Adrenal gland (tissue), 12 donors: ENCODE results near the gene RBBP4. TPM values are rescaled to one million over a fixed set of nuclear protein-coding genes. Genes with fewer than 3 reads are reported as not detected.
A peak's percentile ranks its signal among the peaks of the same experiment; 100 is the strongest.
"Not testable (repeated sequence)": the region's sequence is repeated elsewhere in the genome, so short reads cannot be mapped to it uniquely, and the experiment has no call there.

Experiments
- DNase-seq, 7 donors: peaks; one replicate each; pipeline ENCODE4 v3.0.0-alpha.2; 2019 to 2020
- H3K27ac ChIP-seq, 5 donors: fragments of 200-600 bp; sonication (generic) in 4 of 5; 1 replicate in 3 of 5; 2 replicates in 2 of 5; pipeline versions ENCODE4 v1.5.1 to v1.8.0; 2016 to 2020; ENCODE audit warnings: mild to moderate bottlenecking in 1 of 5
- H3K27me3 ChIP-seq: fragments of 200-600 bp; 2 replicates; pipeline ENCODE4 v1.8.0; 2021
- H3K36me3 ChIP-seq, 2 donors: fragments of 200-600 bp; replicated peaks in 1 of 2; 1 replicate in 1 of 2; 2 replicates in 1 of 2; pipeline versions ENCODE4 v1.5.1 to v1.8.0; 2018 to 2022
- H3K4me1 ChIP-seq, 2 donors: fragments of 200-600 bp; replicated peaks in 1 of 2; 1 replicate in 1 of 2; 2 replicates in 1 of 2; pipeline versions ENCODE4 v1.5.1 to v1.8.0; 2018 to 2021
- H3K4me3 ChIP-seq, 4 donors: fragments of 200-600 bp; sonication (generic) in 3 of 4; one replicate each; pipeline ENCODE4 v1.5.1; 2016 to 2018
- H3K9me3 ChIP-seq, 3 donors: fragments of 200-600 bp; sonication (generic) in 1 of 3; replicated peaks in 1 of 3; 1 replicate in 2 of 3; 2 replicates in 1 of 3; pipeline versions ENCODE4 v1.5.1 to v1.8.0; 2016 to 2021
- POLR2A ChIP-seq, 2 donors: fragments of 450-650 bp; IDR thresholded peaks; one replicate each; pipeline ENCODE4 v1.6.1; 2017; ENCODE audit warnings: antibody characterized with exemption in 2 of 2, mild to moderate bottlenecking in 2 of 2, moderate library complexity in 1 of 2
- WGBS, 4 donors: extraction: QIAGEN DNeasy Blood & Tissue Kit in 2 of 4; methylation state at CpG; one replicate each; pipeline versions ENCODE4 v1.1.5 to v1.1.7; 2013 to 2017; 5-methylcytosine and 5-hydroxymethylcytosine counted together
- intact Hi-C, 2 donors: fragments of 100-400 bp; cut with DNase I; formaldehyde crosslinking; loops; one replicate each; pipeline versions ENCODE4 v1.14.1 to v1.15.0; 2022 to 2023
- polyA plus RNA-seq, 3 donors: library from polyadenylated mRNA; stranded (reverse); fragments of 200-250 nt in 2 of 3; fragments of 350-450 nt in 1 of 3; fragmentation: Illumina TruSeq in 1 of 3; extraction: RNeasy Lipid Tissue Mini Kit (QIAGEN cat#74804) in 1 of 3; gene quantifications; one replicate each; pipeline ENCODE4 v1.2.3, GENCODE V29; 2013 to 2014
- total RNA-seq, 9 donors: library from RNA; depleted of rRNA in 4 of 9; stranded (reverse); fragments of >200 nt in 4 of 9; fragments of 120-200 nt in 1 of 9; fragmentation: NEBNext Ultra II Directional in 1 of 9; extraction: Animal tissue kit (Norgen Biotek cat#: 25700) in 1 of 9; gene quantifications; one replicate each; pipeline versions ENCODE4 v1.1.0 to v1.2.4, GENCODE V29; 2013 to 2023
- TF ChIP-seq, protein P1 (sequence below), 6 experiments: fragments of 450-650 bp in 4 of 6; fragments of 200-600 bp in 2 of 6; sonication (generic) in 1 of 6; IDR thresholded peaks; 1 replicate in 5 of 6; 2 replicates in 1 of 6; pipeline versions ENCODE4 v1.5.1 to v1.8.0; 2016 to 2021; ENCODE audit warnings: antibody characterized with exemption in 6 of 6, mild to moderate bottlenecking in 2 of 6, moderate library complexity in 1 of 6
- donor health status: healthy with polysubstance abuse.
- donor health status: Bipolar disorder and iron deficiency.
- donor health status: DM: yes; HTN: yes; CAD: no.
- donor health status: DM: no; HTN: no; CAD: no.
- donor health status: DM: no; HTN: no; CAD: no.
- donor health status: DM: yes; HTN: yes; CAD: no.

The RBBP4 gene
- total and polyA plus RNA-seq, 12 donors = 24.8 to 212 (median 148) TPM

DNA sequence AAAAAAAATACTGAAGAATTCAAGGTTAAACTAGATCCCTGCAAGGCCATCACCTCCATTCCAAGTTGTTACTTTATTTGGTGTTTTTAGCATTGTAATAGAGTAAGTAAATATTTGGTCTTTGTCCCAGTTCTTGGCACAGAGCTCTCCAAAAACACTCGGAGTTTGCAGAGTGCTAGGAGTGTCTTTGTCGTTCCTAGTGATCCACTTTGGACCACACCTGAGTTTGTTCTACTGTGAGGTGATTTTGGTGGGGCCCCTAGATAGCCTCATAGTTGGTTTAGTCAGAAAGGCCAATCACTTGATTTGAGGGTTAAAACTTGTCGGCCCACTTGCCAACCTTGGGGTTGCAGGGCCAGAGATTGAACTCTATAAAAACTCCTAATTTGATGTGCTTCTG, 25.9 kb downstream of the RBBP4 start:
- Histone ChIP-seq H3K27ac (no peak overlapping the region), H3K4me1 (peaks cover 0 to 15% of the 10 kb centered on the region in 2 donors), H3K36me3 (peaks cover 0 to 88% of the 10 kb centered on the region in 2 donors), H3K9me3 (no peaks in the 10 kb centered on the region), H3K4me3 (no peak overlapping the region), H3K27me3 (no peaks in the 10 kb centered on the region)
- TF ChIP-seq, protein P1, sequence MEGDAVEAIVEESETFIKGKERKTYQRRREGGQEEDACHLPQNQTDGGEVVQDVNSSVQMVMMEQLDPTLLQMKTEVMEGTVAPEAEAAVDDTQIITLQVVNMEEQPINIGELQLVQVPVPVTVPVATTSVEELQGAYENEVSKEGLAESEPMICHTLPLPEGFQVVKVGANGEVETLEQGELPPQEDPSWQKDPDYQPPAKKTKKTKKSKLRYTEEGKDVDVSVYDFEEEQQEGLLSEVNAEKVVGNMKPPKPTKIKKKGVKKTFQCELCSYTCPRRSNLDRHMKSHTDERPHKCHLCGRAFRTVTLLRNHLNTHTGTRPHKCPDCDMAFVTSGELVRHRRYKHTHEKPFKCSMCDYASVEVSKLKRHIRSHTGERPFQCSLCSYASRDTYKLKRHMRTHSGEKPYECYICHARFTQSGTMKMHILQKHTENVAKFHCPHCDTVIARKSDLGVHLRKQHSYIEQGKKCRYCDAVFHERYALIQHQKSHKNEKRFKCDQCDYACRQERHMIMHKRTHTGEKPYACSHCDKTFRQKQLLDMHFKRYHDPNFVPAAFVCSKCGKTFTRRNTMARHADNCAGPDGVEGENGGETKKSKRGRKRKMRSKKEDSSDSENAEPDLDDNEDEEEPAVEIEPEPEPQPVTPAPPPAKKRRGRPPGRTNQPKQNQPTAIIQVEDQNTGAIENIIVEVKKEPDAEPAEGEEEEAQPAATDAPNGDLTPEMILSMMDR (IDR thresholded peaks at IDR 0.05) = no peak
- no peak for TF ChIP-seq POLR2A (IDR thresholded peaks at IDR 0.05)
- WGBS, 4 donors = 29 to 44% (median 34%) methylated on average over 3 of the region's 3 CpGs
- no peak for DNase-seq
- intact Hi-C loops = no loop called here

DNA sequence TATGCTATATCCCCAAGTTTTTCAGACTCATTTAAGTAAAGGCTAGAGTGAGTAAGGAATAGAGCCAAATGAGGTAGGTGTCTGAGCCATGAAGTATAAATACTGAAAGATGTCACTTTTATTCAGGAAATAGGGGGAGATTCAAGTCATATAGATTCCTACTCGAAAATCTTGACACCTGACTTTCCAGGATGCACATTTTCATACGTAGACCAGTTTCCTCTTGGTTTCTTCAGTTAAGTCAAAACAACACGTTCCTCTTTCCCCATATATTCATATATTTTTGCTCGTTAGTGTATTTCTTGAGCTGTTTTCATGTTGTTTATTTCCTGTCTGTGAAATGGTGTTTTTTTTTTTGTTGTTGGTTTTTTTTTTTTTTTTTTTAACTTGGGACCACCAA, 29.0 kb downstream of the RBBP4 start:
- H3K36me3 ChIP-seq = peaks cover 0 to 74% of the 10 kb centered on the region in 2 donors

DNA sequence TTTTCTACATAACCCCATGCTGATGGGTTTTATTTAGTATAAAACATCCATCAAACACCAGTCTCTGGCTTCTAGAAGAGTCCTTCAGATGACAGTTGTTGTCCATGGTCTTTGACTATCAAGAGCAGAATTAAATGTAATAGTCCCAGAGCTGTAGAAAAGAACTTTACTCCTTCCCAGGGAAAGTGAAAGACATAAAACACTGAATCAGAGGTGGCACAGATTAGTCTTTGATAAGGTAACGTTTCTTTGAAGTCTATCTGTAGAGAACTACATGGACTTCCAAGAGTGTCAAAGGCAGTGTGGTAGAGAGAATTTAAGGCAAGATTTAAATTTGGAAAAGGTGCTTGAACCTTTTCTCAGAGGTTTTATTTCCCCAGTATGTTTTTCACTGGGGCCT, 29.6 kb downstream of the RBBP4 start:
- no peak for DNase-seq
- Histone ChIP-seq H3K4me1 (peaks cover 0 to 24% of the 10 kb centered on the region in 2 donors), H3K4me3 (no peak overlapping the region), H3K36me3 (peaks cover 0 to 68% of the 10 kb centered on the region in 2 donors), H3K9me3 (no peaks in the 10 kb centered on the region), H3K27me3 (no peaks in the 10 kb centered on the region), H3K27ac (no peak overlapping the region)
- TF ChIP-seq, protein P1 (IDR thresholded peaks at IDR 0.05) = no peak
- no peak for TF ChIP-seq POLR2A (IDR thresholded peaks at IDR 0.05)
- WGBS, 4 donors = 41 to 59% (median 53%) methylated on average over 1 of the region's 1 CpG
- intact Hi-C loops = no loop called here

More for the DNA sequence above, 29.0 kb downstream of the RBBP4 start:
- H3K27ac ChIP-seq, intact Hi-C loops, H3K4me3 ChIP-seq, H3K9me3 ChIP-seq, H3K27me3 ChIP-seq, DNase-seq: not testable (repeated sequence)
- 84 to 88% (median 84%) methylated on average over 4 of the region's 4 CpGs for WGBS, 4 donors
- peaks cover 0 to 24% of the 10 kb centered on the region in 2 donors for H3K4me1 ChIP-seq

DNA sequence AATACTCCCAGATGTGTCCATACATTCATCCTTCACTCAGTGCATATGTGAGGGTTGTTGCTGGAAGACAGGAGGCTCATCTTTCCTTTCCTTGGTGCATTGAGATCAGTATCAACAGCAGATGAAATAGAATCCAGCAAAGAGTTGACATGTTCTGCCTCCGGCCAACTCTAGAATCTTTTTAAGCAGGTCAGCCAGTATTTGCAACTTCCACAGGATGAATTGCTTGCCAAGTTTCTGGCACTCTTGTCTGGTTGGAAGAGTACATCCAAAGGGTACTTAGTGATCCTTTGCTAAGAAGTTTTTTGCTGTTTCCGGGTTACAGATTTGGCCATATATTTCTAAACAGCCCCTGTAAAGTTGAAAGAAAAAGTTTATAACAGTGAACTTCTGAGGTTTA, 30.5 kb downstream of the RBBP4 start:
- intact Hi-C loops = no loop called here
- Histone ChIP-seq H3K27ac (no peak overlapping the region), H3K9me3 (no peaks in the 10 kb centered on the region), H3K27me3 (no peaks in the 10 kb centered on the region), H3K4me1 (peaks cover 0 to 24% of the 10 kb centered on the region in 2 donors), H3K36me3 (peaks cover 0 to 59% of the 10 kb centered on the region in 2 donors), H3K4me3 (no peak overlapping the region)
- DNase-seq = peak in 3 of 7 donors; percentile 41 to 65 (median 41)
- WGBS, 4 donors = 22 to 43% (median 36%) methylated on average over 2 of the region's 2 CpGs
- TF ChIP-seq, protein P1 (IDR thresholded peaks at IDR 0.05) = no peak
- no peak for TF ChIP-seq POLR2A (IDR thresholded peaks at IDR 0.05)

DNA sequence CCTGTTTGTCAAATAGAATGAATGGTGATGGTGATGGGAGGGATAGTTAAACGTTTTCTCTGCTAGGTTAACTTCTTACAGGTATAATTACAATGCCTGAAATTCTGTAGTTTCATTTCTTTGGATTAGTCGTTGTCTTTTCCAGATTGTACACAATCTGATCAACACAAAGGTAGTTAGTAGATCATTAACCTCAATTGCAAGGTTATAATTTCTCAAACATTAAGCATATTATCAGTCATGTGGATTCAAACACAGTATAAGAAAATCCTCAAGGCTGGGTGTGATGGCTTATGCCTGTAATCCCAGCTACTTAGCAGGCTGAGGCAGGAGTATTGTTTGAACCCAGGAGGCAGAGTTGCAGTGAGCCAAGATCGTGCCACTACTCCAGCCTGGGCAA, 31.0 kb downstream of the RBBP4 start:
- Histone ChIP-seq H3K4me3 (no peak overlapping the region), H3K9me3 (no peaks in the 10 kb centered on the region), H3K4me1 (peaks cover 0 to 24% of the 10 kb centered on the region in 2 donors), H3K27ac (no peak overlapping the region), H3K36me3 (peaks cover 0 to 54% of the 10 kb centered on the region in 2 donors), H3K27me3 (no peaks in the 10 kb centered on the region)
- TF ChIP-seq, protein P1 (IDR thresholded peaks at IDR 0.05) = no peak
- TF ChIP-seq POLR2A (IDR thresholded peaks at IDR 0.05) = no peak
- DNase-seq = no peak
- intact Hi-C loops = no loop called here
- 66 to 79% (median 68%) methylated on average over 3 of the region's 3 CpGs for WGBS, 4 donors
